ENCODE results near the gene ZBTB42. TPM values are rescaled to one million over a fixed set of nuclear protein-coding genes. Genes with fewer than 3 reads are reported as not detected.

The ZBTB42 gene
- total RNA-seq, 1 donor from 2014 or later, result 5.7 TPM

- DNase-seq, result no peak
- Histone ChIP-seq H3K36me3 (peaks cover 33% of the 10 kb centered on the region), H3K9me3 (replicated peaks) (no peaks in the 10 kb centered on the region), H3K4me1 (peaks cover 43% of the 10 kb centered on the region), H3K4me3 (peak overlapping the region; percentile 98), H3K27me3 (ENCODE audit: low read depth) (no peaks in the 10 kb centered on the region), H3K27ac (replicated peaks) (peak overlapping the region; percentile 91)
- intact Hi-C loops (cut with micrococcal nuclease), result no loop called here
- TF ChIP-seq CTCF (IDR thresholded peaks at IDR 0.05; ENCODE audit: borderline replicate concordance), result no peak
These were observed 47.2 kb upstream of the ZBTB42 start for GRCh38 chr14:104753528-104754212.

DNA sequence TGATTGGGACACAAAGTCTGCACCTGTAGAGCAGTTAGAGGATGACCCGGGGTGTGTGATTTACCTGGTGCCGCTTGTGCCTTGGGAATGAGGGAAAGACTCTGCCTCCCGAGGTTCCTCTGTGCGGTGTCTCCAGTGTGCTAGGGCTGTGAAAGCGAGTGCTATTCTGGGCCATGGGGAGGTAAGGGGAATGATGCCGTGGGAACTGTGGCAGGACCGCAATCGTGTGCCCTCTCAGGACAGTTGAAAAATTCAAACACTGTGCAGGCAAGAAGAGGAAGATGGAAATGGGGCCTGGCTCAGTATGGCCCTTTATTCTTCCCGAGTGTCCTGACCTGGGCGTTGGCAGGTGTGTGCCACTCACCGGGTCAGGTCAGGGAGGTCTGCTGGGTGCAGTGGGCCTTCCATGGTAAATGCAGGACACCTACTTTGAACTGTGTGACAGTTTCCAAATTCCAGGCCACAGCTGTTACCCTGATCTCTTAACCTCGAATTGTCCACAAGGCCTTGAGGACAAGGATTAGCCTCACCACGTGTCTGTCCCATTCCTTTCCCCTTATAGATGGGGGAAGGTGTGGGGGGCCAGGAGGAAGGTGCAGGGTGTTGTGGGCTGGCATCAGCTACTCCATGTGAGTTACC lies 46.6 kb upstream of the ZBTB42 start:
- DNase-seq, result no peak
- Histone ChIP-seq H3K9me3 (replicated peaks) (no peaks in the 10 kb centered on the region), H3K4me3 (peak overlapping the region; percentile 98), H3K27ac (replicated peaks) (no peak overlapping the region), H3K36me3 (peaks cover 39% of the 10 kb centered on the region), H3K27me3 (ENCODE audit: low read depth) (no peaks in the 10 kb centered on the region), H3K4me1 (peaks cover 37% of the 10 kb centered on the region)
- no peak for TF ChIP-seq CTCF (IDR thresholded peaks at IDR 0.05; ENCODE audit: borderline replicate concordance)
- intact Hi-C loops (cut with micrococcal nuclease), result no loop called here

DNA sequence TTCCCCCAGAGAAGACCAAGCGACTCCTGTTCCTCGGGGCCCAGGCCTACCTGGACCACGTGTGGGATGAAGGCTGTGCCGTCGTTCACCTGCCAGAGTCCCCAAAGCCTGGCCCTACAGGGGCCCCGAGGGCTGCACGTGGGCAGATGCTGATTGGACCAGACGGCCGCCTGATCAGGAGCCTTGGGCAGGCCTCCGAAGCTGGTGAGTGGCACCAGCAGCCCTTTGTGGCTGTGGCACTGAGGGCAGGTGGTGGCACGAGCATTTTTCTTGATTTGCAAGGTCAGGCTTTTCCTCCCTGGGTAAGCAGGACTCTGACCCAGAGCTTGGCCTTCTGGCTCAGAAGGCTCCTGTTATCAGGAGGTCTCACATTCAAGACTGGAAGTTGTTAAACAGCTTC lies 45.3 kb upstream of the ZBTB42 start:
- no peak for DNase-seq
- Histone ChIP-seq H3K4me3 (no peak overlapping the region), H3K4me1 (peaks cover 35% of the 10 kb centered on the region), H3K27me3 (ENCODE audit: low read depth) (no peaks in the 10 kb centered on the region), H3K36me3 (peaks cover 50% of the 10 kb centered on the region), H3K27ac (replicated peaks) (no peak overlapping the region), H3K9me3 (replicated peaks) (no peaks in the 10 kb centered on the region)
- intact Hi-C loops (cut with micrococcal nuclease), result no loop called here
- TF ChIP-seq CTCF (IDR thresholded peaks at IDR 0.05; ENCODE audit: borderline replicate concordance), result no peak

DNA sequence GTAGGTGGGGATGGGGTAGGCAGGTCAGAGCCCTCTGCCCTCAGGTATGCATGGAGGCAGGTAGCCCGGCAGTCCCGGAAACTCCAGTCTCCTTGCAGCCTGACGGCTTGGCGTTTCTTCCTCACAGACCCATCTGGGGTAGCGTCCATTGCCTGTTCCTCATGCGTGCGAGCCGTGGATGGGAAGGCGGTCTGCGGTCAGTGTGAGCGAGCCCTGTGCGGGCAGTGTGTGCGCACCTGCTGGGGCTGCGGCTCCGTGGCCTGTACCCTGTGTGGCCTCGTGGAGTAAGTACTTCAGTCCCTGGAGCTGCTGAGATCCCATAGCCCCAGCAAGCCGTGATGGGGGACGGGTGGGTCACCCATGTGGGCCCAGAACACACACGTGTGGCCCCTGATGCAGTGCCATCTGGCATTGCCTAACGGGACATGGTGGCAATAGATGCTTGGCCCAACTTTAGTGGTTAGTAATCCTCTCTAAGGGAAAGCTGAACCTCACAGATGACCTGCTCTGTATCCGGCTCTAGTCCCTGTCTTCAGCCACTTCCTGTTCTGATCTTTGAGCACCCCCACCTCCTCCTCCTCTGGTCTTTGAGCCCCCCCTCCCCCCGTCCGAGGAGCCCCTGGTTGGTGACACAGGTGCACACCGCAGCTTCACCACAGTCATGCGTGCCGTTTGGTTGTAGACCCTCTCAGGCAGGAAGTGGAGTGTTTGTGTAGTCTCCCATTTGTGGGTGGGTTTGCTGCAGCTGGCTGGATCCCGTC lies 44.2 kb upstream of the ZBTB42 start:
- Histone ChIP-seq H3K27me3 (ENCODE audit: low read depth) (no peaks in the 10 kb centered on the region), H3K9me3 (replicated peaks) (no peaks in the 10 kb centered on the region), H3K27ac (replicated peaks) (no peak overlapping the region), H3K4me3 (no peak overlapping the region), H3K36me3 (peaks cover 56% of the 10 kb centered on the region), H3K4me1 (peaks cover 35% of the 10 kb centered on the region)
- intact Hi-C loops (cut with micrococcal nuclease), result no loop called here
- no peak for TF ChIP-seq CTCF (IDR thresholded peaks at IDR 0.05; ENCODE audit: borderline replicate concordance)
- DNase-seq, result no peak

DNA sequence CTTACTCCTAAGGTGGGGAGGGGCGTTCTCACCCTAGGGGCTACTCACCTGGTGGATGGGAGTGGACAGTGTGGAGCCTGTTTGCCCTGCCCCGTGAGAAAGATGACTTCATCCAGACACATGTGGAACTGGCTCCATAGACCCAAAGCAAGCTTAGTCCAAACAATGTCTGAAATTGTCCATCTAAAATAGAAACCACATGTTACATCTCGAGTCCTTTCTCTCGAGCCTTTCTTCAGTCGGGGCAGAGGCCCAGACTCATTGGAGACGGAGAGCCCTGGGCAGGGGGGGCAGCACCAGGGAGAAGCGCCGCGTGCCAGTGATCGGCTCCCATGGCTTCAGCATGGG lies 43.7 kb upstream of the ZBTB42 start:
- H3K4me1 ChIP-seq, result peaks cover 29% of the 10 kb centered on the region
- H3K36me3 ChIP-seq, result peaks cover 62% of the 10 kb centered on the region
- no peaks in the 10 kb centered on the region for H3K9me3 ChIP-seq (replicated peaks)
- no peak overlapping the region for H3K27ac ChIP-seq (replicated peaks)
- intact Hi-C loops (cut with micrococcal nuclease), result no loop called here
- H3K27me3 ChIP-seq (ENCODE audit: low read depth), result no peaks in the 10 kb centered on the region
- no peak for TF ChIP-seq CTCF (IDR thresholded peaks at IDR 0.05; ENCODE audit: borderline replicate concordance)
- H3K4me3 ChIP-seq, result no peak overlapping the region
- DNase-seq, result no peak
